T47D (cell line): ENCODE data around the gene KLHL10.
A peak's percentile ranks its signal among the peaks of the same experiment; 100 is the strongest.
"Not testable (repeated sequence)": the region's sequence is repeated elsewhere in the genome, so short reads cannot be mapped to it uniquely, and the experiment has no call there.

Source experiments
- DNase-seq, 2 experiments: peaks; one replicate each; pipeline versions ENCODE4 v3.0.0 to v3.0.0-alpha.2; 2011 to 2012; ENCODE audit warnings: low read depth in 1 of 2, low spot score in 1 of 2
- JUND ChIP-seq: IDR thresholded peaks from 2 replicates; pipeline ENCODE4 v1.6.1; 2012; ENCODE audit warnings: low read depth
- in situ Hi-C: cut with HindIII; loops from 2 replicates; pipeline ENCODE4 v1.10.0; 2016; ENCODE audit warnings: low sequenced_read_pairs, low pct_unique_long_range_greater_than_20kb

Gene KLHL10

GRCh38 chr17:41844971-41845370 lies 7.3 kb downstream of the KLHL10 start:
- TF ChIP-seq JUND = no peak
- in situ Hi-C loops = no loop called here
- DNase-seq = no peak

GRCh38 chr17:41848788-41849187 lies 11.2 kb downstream of the KLHL10 start:
- in situ Hi-C loops = no loop called here
- DNase-seq = no peak
- no peak for TF ChIP-seq JUND

GRCh38 chr17:41849251-41849990 lies 11.8 kb downstream of the KLHL10 start:
- in situ Hi-C loops = no loop called here
- no peak for TF ChIP-seq JUND

GRCh38 chr17:41851382-41851781 lies 13.8 kb downstream of the KLHL10 start:
- DNase-seq, in situ Hi-C loops: not testable (repeated sequence)

More at GRCh38 chr17:41849251-41849990, 11.8 kb downstream of the KLHL10 start:
- no peak for DNase-seq

GRCh38 chr17:41860254-41860931 lies 22.8 kb downstream of the KLHL10 start:
- DNase-seq = no peak
- in situ Hi-C loops = no loop called here
- no peak for TF ChIP-seq JUND

GRCh38 chr17:41863074-41863848 lies 25.6 kb downstream of the KLHL10 start:
- in situ Hi-C loops = no loop called here
- no peak for TF ChIP-seq JUND
- no peak for DNase-seq

GRCh38 chr17:41864498-41864835 lies 26.8 kb downstream of the KLHL10 start:
- TF ChIP-seq JUND = no peak
- in situ Hi-C loops = no loop called here
- no peak for DNase-seq

GRCh38 chr17:41864836-41865595 lies 27.4 kb downstream of the KLHL10 start, which contains the start of gene KLHL11:
TSS of gene KLHL11 (minus strand) at chr17:41865423. CDS start at chr17:41865370, 53 bp downstream.
- peak; percentile 93 to 98 for DNase-seq
- TF ChIP-seq JUND = no peak
- in situ Hi-C loops = no loop called here

- in situ Hi-C loops = no loop called here
- DNase-seq = no peak
- TF ChIP-seq JUND = no peak
These were observed 27.9 kb downstream of the KLHL10 start for GRCh38 chr17:41865596-41865893.

- in situ Hi-C loops = no loop called here
- DNase-seq = no peak
- TF ChIP-seq JUND = no peak
These were observed 30.9 kb downstream of the KLHL10 start for GRCh38 chr17:41868568-41868967.

- no peak for DNase-seq
- no peak for TF ChIP-seq JUND
- in situ Hi-C loops = no loop called here
These were observed 31.8 kb downstream of the KLHL10 start for GRCh38 chr17:41869426-41869825.

GRCh38 chr17:41870097-41870496 lies 32.5 kb downstream of the KLHL10 start:
- no peak for TF ChIP-seq JUND
- in situ Hi-C loops = no loop called here
- DNase-seq = no peak
